ENCODE measurements around the gene TRAK2.

DNA sequence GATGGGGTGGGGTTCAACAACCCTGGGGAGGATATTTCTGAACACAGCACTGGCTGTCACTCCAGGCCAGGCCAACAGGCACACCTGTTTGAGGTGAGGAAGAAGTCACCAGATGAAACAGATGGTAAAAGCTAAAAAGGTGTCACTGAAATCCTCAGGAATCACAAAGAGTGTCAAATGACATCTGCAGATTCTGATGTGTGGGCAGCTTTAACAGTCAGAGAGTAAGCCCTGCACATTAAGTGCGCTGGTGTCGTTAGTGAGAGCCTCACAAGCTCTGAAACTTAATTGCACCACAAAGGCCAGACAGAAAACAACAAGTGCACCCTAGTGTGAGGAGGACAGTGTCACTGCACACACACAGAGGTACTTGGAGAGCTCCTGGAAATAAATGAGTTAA lies 107.7 kb downstream of the TRAK2 start:
- TF ChIP-seq, protein P1, sequence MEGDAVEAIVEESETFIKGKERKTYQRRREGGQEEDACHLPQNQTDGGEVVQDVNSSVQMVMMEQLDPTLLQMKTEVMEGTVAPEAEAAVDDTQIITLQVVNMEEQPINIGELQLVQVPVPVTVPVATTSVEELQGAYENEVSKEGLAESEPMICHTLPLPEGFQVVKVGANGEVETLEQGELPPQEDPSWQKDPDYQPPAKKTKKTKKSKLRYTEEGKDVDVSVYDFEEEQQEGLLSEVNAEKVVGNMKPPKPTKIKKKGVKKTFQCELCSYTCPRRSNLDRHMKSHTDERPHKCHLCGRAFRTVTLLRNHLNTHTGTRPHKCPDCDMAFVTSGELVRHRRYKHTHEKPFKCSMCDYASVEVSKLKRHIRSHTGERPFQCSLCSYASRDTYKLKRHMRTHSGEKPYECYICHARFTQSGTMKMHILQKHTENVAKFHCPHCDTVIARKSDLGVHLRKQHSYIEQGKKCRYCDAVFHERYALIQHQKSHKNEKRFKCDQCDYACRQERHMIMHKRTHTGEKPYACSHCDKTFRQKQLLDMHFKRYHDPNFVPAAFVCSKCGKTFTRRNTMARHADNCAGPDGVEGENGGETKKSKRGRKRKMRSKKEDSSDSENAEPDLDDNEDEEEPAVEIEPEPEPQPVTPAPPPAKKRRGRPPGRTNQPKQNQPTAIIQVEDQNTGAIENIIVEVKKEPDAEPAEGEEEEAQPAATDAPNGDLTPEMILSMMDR (conservative IDR thresholded peaks at IDR 0.05; ENCODE audit: low read length), result no peak
- TF ChIP-seq EZH2phosphoT487 (IDR thresholded peaks at IDR 0.05; ENCODE audit: borderline replicate concordance, low read depth, low read length), result no peak

Measured in OCI-LY7 (cell line).